ENCODE data around the gene PLEKHD1.
A peak's percentile ranks its signal among the peaks of the same experiment; 100 is the strongest.

The PLEKHD1 gene

DNA sequence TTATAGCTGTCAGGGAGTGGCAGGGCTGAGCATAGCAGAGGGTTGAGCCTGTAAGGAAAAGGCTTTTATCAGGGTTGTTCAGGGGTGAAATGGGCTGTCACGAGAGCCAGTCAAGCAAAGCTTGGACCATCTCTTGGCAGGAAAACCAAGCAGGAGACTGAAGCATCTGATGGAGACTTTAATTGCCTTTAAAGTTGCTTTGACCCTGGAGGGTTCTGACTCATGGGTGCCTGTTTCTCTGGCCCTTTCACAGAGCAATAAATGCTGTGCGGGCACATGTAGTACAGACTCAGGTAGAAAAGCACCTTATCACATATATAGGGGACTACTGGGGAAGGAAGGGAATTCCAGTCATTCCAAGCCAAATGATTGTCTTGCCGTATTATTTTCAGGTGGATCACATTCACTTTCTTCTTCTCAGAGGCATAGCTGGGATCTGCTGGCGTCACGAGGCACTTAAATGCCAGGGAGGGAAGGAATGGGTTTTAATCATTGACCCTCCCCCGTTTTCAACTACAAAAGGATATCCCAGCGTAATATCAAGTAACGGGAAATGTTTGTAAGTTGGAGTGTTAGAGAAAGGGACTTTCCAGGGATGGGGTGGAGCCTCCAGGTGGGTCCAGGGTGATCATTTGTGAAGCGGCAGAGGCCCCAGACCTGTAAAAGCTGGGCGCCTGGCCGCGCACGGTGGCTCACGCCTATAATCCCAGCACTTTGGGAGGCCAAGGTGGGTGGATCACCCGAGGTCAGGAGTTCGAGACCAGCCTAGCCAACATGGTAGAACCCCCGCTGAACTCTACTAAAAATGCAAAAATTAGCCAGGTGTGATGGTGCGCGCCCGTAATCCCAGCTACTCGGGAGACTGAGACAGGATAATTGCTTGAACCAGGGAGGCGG is 34.9 kb downstream of the PLEKHD1 start:
- FAIRE-seq, result no peak

DNA sequence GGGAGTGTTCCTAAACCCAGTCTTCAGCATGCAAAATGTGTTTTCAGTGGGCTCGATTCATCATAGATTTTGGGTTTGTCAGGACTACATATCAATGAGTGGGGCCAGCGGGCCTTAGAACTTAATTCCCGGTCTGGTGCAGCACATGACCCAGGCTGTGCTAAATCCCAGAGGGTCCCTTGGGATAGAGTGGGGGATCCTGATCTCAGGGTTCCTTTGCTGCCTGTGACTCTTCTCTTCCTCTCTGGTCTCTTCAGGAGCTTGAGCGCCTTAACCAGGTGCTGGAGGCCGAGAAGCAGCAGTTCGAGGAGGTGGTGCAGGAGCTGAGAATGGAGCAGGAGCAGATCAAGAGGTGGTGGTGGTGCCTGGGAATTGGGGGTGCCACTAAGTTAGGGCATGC is 37.5 kb downstream of the PLEKHD1 start:
- no peak for FAIRE-seq

DNA sequence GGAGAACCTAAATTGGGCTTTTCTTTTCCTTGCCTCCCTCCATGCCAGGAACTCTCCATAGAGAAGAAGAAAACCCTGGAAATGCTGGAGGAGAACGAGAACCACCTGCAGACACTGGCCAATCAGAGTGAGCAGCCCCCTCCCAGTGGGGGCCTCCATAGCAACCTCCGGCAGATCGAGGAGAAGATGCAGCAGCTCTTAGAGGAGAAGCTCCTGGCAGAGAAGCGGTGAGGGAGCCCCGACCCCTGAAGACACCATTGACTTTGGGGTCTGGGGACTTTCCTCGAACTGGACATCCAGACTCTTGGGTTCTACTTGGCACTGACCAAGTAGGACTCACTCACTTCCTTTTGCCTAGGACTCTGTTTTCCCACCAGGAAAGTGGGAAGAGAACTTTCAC is 41.4 kb downstream of the PLEKHD1 start:
- FAIRE-seq, result no peak

DNA sequence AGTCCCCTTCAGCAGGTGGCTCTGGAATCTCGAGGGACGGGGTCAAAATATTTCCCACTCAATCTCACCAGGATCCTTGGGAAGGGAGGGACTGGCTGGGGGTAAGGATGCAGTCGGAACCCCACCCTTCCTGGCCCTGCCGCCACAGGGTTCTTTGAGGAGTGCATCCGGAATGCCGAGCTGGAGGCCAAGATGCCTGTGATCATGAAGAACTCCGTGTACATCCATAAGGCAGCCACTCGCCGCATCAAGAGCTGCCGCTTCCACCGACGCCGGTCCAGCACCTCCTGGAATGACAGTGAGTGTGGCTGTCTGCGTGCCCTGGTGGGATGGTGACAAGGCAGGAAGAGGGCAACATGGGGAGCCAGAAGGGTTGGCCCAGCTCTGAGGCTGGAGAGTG is 43.1 kb downstream of the PLEKHD1 start:
- FAIRE-seq, result no peak

DNA sequence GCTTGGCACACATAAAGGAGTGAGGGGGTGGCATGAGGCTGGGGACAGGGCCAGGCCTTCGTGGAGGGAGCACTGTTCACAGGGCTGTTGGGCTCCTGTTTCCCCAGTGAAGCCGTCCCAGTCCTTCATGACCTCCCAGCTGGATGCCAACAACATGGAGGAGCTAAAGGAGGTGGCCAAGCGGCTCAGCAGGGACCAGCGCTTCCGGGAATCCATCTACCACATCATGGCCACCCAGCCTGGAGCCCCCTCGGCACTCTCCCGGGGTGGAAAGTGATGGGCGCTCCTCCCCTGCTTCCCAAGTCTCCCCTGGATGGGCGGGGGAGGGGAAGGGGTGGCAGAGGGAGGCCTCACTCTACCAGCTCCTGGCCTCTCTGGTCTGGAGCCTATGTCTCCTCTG is 43.6 kb downstream of the PLEKHD1 start:
- no peak for FAIRE-seq

DNA sequence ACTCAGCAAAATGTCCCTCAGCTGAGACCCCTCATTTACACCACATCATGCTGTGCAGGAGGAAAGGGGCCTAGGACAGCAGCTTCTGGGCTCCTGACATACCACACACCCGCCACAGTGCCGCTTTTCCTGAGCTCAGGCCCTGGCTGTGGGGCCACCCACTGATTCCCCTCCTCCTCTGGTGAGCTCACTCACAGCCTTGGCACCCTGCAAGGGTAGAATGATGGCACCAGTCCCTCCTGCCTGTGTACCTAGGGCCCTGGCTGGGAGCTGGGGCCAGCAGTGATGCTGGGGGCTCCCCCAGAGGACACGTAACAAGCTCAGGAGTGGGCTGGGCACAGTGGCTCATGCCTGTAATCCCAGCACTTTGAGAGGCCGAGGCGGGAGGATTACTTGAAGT is 44.4 kb downstream of the PLEKHD1 start:
- FAIRE-seq, result no peak

DNA sequence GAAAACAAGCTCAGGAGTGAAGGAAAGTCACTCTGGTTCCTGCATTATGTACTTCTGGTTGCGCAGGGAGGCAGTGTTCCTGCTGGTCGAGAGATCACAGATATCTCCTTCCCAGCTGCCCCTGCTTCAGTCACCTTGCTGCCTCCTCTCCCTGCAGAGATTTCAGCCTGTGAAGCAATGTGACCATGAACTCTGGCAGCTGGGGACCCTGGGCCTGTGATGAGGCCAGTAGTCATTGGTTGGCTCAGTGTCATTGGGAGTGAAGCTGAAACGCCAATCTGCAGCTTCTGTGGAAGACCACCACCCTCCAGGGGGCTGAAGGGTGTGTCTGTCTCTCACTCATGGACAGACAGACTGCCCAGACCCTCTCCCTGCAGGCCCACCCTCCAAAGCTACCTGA is 45.0 kb downstream of the PLEKHD1 start:
- no peak for FAIRE-seq

DNA sequence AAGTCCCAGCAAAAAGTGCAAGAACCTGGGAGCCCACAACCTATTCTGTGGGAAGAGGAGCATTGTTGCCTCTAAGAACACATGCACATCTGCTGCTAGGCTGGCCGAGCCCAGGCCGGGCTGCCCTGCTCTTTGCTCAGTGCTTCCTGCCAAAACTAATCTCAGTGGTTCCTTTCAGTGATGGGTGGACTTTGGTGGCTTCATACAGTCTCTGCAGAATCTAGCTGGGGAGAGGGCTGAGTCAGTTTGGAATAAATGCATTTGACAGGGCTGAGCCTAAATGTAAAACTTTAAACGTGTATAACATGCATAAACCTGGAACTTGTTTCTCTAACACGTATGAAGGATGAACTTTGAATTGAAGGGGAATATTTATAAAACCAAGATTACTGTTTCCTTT is 45.6 kb downstream of the PLEKHD1 start:
- FAIRE-seq, result no peak

DNA sequence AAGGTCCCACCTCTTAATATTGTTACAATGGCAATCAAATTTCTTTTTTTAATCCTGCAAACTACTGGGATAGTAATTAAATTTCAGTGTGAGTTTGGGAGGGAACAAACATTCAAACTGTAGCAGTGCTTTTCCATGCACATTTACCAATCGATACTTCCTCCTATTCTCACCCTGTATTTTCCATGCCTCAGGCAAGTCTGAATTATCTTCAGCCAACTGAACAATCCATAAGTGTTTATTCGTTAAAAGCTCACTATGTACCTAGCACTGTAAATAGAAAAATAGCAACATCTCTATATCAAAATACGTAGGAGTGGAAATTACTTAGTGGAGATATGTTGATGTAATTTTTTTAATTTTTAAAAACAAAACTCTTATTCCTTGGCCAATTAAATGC is 46.6 kb downstream of the PLEKHD1 start:
- FAIRE-seq, result no peak

DNA sequence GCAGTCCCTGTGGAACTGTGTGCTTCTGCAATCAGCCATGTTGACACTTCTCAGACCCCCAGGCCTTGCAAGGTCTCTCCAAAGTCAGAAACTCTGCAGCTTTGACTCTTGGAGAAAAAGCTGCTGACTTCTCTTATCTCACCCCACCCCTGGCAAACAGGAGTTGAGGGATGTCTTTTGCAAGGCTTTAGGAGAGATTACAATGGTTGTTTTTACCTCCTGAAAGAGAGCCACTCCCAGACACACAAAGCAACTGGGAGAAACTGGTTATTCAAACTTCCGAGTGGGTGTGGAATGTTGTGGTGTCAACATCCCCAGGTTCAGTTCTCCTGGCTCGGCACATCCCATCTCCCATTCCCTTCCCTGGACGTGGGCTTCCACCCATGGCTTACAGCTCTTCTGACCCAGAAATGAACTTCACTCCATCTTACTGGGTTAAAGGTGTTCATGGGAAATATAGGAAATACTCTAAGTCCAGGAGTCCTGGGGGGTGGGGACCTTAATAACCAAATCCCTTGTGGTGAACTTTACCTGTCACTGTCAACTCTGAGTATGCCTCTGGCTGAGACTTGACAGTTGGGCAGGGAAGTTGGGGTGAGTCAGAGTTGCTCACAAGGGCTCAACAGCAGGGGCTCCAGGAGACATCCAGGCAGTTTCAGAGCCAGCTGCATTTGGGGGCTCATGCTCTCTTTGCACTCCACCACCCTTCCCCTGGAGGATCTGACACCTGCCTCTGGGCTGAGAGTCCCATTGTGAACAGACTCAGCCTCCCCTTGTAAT is 48.2 kb downstream of the PLEKHD1 start:
- no peak for FAIRE-seq

DNA sequence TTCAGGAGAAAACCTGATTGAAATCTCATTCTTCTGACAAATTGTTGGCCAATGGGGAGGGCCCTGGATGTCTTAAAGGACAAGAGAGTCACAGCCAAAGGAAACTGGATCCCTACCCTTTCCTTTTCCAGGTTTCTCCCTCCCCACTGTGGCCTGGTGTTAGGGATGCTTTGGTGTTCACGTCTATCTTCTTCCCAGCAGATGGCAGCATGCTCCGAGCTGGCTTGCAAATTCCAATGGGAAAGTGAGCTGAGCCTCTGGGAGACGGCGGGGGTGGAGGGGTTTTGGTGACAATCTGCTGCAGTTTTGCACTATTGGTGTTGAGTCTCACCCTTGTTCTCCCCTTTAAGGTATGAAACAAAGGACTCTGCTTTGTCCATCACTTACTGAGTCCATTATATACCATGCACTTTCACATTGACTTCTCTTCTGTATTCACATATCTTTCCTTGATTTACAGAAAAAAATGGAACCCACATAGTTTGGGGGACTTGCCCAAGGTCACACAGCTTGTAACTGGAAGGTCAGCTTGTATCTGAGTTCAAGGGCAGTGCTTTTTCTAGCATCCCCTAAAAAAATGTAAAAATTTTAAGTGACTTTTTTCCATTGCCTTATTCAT is 50.8 kb downstream of the PLEKHD1 start:
- peak; percentile 17 for FAIRE-seq

DNA sequence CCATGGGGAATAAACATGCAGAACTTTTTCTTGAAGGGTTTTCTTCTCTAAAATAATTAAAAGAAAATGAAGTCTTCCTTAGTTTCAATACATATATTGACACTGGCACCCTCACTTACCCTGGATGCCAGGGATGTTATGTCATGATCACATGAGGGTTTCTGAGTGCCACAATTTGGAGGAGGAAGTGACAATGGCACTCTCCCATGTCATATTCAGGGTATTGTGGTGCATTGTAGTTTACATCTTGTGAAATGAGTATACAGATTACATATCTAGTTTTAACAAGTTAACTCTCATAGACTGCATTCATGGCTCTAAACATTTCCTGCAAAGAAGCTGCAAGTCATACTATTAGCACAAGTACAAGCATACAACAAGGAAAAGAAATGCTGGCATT is 52.4 kb downstream of the PLEKHD1 start:
- FAIRE-seq, result no peak

DNA sequence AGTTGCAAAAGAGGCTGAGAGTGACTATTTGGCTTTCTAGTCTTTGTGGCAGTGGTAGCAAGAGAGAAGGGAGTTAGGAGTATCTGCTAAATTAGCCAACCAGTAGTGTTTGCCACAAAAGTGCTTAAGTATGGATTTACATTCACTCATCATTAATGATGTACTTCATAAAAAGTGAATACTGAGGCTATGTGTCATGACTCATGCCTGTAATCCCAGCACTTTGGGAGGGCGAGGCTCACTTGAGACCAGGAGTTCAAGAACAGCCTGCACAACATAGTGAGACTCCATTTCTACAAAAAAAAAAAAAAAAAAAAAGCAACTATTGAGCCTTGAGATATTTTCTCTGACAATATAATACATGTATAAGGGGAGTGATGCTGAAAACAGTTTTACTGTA is 53.4 kb downstream of the PLEKHD1 start:
- no peak for FAIRE-seq

DNA sequence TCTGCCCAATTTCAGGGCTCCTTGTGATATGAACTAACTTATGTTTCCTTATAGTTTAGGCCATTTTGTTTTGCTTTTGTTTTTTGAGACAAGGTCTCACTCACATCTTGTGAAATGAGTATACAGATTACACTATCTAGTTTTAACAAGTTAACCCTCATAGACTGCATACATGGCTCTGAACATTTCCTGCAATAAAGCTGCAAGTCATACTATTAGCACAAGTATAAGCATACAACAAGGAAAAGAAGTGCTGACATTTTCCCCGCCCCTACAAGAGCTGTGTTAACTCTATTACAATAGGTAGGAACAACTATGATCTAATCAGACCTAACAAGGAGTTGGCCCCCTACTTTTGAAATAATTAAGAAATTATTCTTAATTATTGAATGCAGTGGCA is 54.2 kb downstream of the PLEKHD1 start:
- FAIRE-seq, result no peak

DNA sequence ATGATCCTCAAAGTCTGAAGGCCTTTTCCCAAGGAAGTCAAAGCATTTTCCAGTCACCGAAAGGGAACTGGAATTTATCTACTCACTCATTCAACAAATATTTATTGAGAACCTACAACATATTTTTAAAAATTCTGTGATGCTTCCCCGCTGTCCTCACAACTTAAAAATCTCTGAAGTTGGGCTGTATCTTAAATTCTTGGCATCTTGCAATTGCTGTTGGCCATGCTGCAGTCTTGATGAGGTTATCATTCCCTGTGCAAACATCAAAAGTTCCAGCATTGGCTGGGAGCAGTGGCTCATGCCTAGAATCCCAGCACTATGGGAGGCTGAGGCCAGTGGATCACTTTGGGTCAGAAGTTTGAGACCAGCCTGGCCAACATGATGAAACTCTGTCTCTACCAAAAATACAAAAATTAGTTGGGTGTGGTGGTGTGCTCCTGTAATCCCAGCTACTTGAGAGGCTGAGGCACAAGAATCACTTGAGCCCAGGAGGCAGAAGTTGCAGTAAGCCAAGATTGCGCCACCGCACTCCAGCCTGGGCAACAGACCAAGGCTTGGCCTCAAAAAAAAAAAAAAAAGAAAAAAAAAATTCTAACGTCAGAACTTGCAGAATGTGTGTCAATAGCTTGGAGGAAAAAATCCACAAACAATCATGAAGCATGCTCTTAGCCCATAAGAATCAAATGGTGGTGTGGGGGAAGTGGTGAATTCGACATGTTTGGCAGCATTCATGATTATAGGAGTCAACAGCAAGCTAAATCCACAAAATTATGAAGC is 55.3 kb downstream of the PLEKHD1 start:
- no peak for FAIRE-seq

DNA sequence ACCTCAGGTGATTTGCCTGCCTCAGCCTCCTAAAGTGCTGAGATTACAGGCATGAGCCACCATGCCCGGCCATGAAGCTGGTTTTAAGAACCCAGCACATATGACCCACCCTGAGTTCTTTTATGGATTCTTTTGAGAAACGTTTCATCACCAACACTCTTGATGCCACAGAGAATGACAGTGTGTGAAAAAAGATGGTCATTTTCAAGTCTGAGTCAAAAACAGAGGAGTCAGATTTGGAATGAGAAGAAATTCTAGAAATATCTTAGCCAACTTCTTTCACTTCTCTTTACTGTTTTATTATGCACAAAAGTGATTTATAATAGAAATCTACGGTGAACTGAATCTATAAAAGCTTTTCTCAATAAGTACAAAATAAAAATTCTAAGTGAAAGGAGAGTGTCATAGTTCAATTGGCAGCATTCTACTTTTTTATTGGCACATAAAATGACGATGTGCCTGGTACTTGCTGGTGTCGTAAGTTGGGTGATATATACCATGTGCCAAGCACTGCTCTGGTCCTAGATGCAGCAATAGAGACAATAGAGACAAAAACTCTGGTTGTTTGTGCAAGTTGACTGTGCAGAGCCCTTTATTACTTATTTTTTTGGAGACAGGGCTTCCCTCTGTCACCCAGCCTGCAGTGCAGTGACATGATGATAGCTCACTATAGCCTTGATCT is 56.3 kb downstream of the PLEKHD1 start:
- no peak for FAIRE-seq

DNA sequence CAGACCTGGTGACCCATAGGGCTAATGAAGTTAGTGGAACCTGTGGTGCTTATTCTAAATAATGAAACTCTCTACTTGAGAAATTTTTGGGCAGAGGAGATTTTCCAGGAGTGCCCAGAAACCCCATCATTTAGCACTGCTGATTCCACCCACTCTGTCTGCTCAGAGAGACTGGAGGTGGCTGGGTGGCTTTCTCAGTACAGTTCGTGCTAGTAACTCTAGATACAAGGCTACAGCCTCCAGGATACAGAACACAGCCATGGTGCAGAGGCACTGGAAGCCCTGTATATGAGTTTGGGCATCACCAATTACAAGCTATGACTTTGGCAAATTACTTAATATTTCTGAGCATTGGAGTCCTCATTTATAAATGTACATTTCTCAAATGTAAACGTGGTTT is 57.8 kb downstream of the PLEKHD1 start:
- FAIRE-seq, result no peak

DNA sequence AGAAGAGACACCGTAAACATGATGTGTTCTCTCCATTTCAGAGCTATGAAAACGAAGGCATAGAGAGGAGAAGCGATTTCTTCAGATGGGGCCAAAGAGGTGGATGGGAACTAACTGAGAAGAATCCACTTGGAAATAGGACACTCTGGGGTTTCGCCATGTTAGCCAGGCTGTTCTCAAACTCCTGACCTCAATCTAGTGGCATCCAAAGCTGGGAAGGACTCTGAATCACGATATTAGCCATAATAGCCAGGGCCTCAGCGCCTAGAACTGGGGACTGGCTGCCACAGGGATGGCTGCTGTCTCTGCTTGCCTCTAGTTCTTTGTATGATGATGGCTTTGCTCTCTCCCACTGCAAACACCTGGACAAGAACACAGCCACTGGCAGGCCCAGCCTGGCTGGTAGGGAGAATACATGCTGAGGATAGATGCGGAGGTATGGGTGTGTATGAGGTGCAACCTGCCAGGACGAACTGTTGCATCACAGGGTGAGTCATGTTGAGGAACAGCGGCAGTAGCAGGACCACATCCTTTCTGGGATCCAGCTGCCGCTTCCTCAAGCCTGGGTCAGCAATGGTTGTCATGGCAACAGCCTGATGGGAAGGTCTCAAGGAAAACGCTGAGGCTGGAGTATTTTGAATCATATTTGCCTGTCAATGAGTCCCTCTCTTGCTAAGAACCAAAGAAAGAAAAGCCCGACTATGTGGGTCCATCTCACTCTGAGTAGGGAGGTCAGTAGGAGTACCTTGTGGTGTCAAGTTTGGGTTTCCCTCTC is 59.0 kb downstream of the PLEKHD1 start:
- FAIRE-seq, result no peak

DNA sequence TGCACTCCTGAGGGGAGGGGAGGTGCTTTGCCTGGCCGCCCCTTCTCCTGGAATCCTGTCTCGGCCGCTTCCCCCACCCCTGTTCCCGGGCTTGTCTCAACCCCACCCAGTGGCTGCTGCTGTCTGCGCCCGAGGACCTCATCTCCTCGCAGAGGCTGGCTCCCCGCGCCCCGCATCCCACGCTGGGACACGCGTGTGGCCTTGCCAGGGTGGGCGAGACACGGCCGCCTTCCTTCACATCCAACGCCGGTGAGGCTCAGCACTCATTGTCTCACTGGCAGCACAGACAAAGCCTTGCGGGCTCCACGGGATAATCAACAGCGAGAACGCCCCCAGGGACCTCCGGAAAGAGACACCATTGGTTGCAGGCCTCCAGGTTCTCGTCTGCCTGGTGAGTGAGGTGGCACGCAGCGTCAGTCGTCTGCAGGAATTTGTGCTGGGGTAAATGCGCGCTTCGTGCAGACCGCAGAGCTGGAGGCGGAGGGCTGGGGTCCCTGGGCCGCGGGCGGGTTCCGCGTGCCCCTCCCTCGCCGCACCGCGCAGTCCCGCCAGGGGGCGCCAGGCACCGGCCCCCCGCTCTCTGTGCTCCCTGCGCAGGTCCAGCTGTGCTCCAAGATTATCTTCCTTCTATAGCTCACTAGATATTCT is 63.3 kb downstream of the PLEKHD1 start:
- FAIRE-seq, result no peak

DNA sequence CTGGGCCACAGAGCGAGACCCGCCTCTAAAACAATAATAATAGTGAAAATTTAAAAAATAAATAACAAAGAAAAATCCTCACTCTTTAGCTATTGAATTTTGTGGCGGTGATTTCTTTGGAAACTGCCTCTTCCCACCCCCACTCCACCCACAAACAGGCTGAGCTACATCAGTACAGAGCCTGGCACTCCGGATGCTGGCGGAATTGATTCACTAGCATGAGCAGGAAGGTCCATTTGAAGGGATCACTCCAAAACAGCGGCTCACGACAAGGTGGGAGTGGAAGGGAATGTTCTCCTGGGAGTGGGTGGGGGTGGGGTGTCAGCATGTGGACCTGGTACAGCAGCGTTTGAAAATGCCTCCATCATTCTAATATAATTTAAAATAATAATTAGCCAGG is 64.0 kb downstream of the PLEKHD1 start:
- FAIRE-seq, result no peak

DNA sequence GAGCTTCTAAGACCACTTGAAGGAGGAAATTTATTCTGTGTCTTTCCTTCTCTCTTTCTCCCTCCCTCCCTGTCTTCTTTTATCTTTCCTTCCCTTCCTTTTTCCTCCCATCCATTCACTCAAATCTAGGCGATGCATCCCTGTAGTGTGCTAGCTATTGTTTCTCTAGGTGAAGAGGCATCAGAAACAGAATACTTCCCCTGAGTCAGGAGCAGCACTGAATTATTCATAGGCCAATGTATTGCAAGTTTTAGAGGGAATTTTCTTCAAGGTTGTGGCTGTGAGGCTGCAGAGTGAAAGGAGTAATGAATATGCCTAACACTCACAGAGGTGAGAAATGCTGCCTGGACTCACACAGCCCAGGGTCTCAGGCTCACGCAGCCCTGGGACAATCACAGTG is 67.0 kb downstream of the PLEKHD1 start:
- no peak for FAIRE-seq

Measured in islet of Langerhans (tissue), 1 donor.